ENCODE data around the gene SLC16A8. TPM values are rescaled to one million over a fixed set of nuclear protein-coding genes. Genes with fewer than 3 reads are reported as not detected.

The SLC16A8 gene
- total RNA-seq, 2 experiments from 2014 or later, result not detected

GRCh38 chr22:38081941-38082828, 1.8 kb downstream of the SLC16A8 start:
- intact Hi-C loops (cut with DNase I, micrococcal nuclease), result no loop called here
- DNase-seq (no peak), ATAC-seq (ENCODE audit: poor library complexity) (no peak)
- no peaks in the 10 kb centered on the region for H3K36me3 Mint-ChIP-seq (ENCODE audit: low read depth)
- H3K27ac ChIP-seq (ENCODE audit: low read depth in 1 of 2, low read length in 2 of 2), result no peak overlapping the region
- peaks cover 21% of the 10 kb centered on the region for H3K27me3 Mint-ChIP-seq
- H3K4me3 Mint-ChIP-seq, result no peak overlapping the region
- peaks cover 13% of the 10 kb centered on the region for H3K4me1 ChIP-seq (ENCODE audit: insufficient read depth, low read length)
- peaks cover 3% of the 10 kb centered on the region for H3K4me1 Mint-ChIP-seq (ENCODE audit: low read depth)
- H3K36me3 ChIP-seq (ENCODE audit: insufficient read depth, low read length), result no peaks in the 10 kb centered on the region
- ChIA-PET CTCF (no interaction called here), POLR2A (interaction anchor here (0.7 kb wide), 1 partner anchor 233 kb away, joined by 3 read pairs; no protein-coding TSS in a partner anchor)
- no peaks in the 10 kb centered on the region for H3K9me3 Mint-ChIP-seq
- H3K27ac Mint-ChIP-seq, result no peak overlapping the region
- peaks cover 0 to 17% of the 10 kb centered on the region in 2 experiments for H3K9me3 ChIP-seq (ENCODE audit: control insufficient read depth in 1 of 2, insufficient read depth in 1 of 2, low read length in 2 of 2)
- H3K4me3 ChIP-seq (ENCODE audit: low read length), result no peak overlapping the region
- H3K27me3 ChIP-seq (ENCODE audit: control insufficient read depth in 1 of 2, insufficient read depth in 2 of 2, low read length in 2 of 2), result peaks cover 19 to 34% of the 10 kb centered on the region in 2 experiments
- TF ChIP-seq CTCF (IDR thresholded peaks at IDR 0.05), result no peak

GRCh38 chr22:38081636-38081940, 2.4 kb downstream of the SLC16A8 start:
- H3K27me3 Mint-ChIP-seq, result peaks cover 21% of the 10 kb centered on the region
- peak in 1 of 14 experiments; percentile 12 for DNase-seq

More at GRCh38 chr22:38081636-38081940, 2.4 kb downstream of the SLC16A8 start:
- no peaks in the 10 kb centered on the region for H3K9me3 Mint-ChIP-seq
- no peak overlapping the region for H3K4me3 ChIP-seq (ENCODE audit: low read length)
- H3K36me3 ChIP-seq (ENCODE audit: insufficient read depth, low read length), result no peaks in the 10 kb centered on the region
- H3K27ac Mint-ChIP-seq, result no peak overlapping the region
- peaks cover 0 to 17% of the 10 kb centered on the region in 2 experiments for H3K9me3 ChIP-seq (ENCODE audit: control insufficient read depth in 1 of 2, insufficient read depth in 1 of 2, low read length in 2 of 2)
- no peak overlapping the region for H3K4me3 Mint-ChIP-seq
- peaks cover 19 to 34% of the 10 kb centered on the region in 2 experiments for H3K27me3 ChIP-seq (ENCODE audit: control insufficient read depth in 1 of 2, insufficient read depth in 2 of 2, low read length in 2 of 2)
- CTCF ChIA-PET, result no interaction called here
- no peak overlapping the region for H3K27ac ChIP-seq (ENCODE audit: low read depth in 1 of 2, low read length in 2 of 2)
- H3K36me3 Mint-ChIP-seq (ENCODE audit: low read depth), result no peaks in the 10 kb centered on the region
- H3K4me1 Mint-ChIP-seq (ENCODE audit: low read depth), result peaks cover 3% of the 10 kb centered on the region
- intact Hi-C loops (cut with DNase I, micrococcal nuclease), result no loop called here
- H3K4me1 ChIP-seq (ENCODE audit: insufficient read depth, low read length), result peaks cover 13% of the 10 kb centered on the region
- no peak for ATAC-seq (ENCODE audit: poor library complexity)
- POLR2A ChIA-PET, result interaction anchor here (0.7 kb wide), 1 partner anchor 234 kb away, joined by 3 read pairs; no protein-coding TSS in a partner anchor
- TF ChIP-seq CTCF (IDR thresholded peaks at IDR 0.05), result no peak
